Ovary (tissue), 9 donors: ENCODE data around the gene CFAP65. TPM values are rescaled to one million over a fixed set of nuclear protein-coding genes. Genes with fewer than 3 reads are reported as not detected.

ENCODE experiments used
- DNase-seq, 5 donors: peaks; one replicate each; pipeline ENCODE4 v3.0.0-alpha.2; 2019 to 2020
- H3K27ac ChIP-seq, 2 donors: fragments of 200-600 bp; one replicate each; pipeline versions ENCODE4 v1.5.1 to v1.8.0; 2019 to 2022
- H3K27me3 ChIP-seq: fragments of 200-600 bp; one replicate; pipeline ENCODE4 v1.8.0; 2022
- H3K36me3 ChIP-seq: fragments of 200-600 bp; sonication (generic); one replicate; pipeline ENCODE4 v1.5.1; 2019
- H3K4me1 ChIP-seq: one replicate; pipeline ENCODE4 v1.8.1; 2013; ENCODE audit warnings: mild to moderate bottlenecking, moderate library complexity; ENCODE audit not compliant: insufficient read depth
- H3K4me3 ChIP-seq: fragments of 200-600 bp; sonication (generic); one replicate; pipeline ENCODE4 v1.5.1; 2017
- H3K9me3 ChIP-seq, 2 donors: fragments of 200-600 bp in 1 of 2; sonication (generic) in 1 of 2; one replicate each; pipeline versions ENCODE4 v1.5.1 to v1.8.1; 2013 to 2019; ENCODE audit warnings: mild to moderate bottlenecking in 1 of 2, moderate library complexity in 1 of 2
- EP300 ChIP-seq: sonication (generic); formaldehyde crosslinking; IDR thresholded peaks from one replicate; pipeline ENCODE4 v1.6.1; 2017; ENCODE audit warnings: antibody characterized with exemption
- POLR2A ChIP-seq: fragments of 450-650 bp; IDR thresholded peaks from one replicate; pipeline ENCODE4 v1.6.1; 2017; ENCODE audit warnings: antibody characterized with exemption, mild to moderate bottlenecking, moderate library complexity
- WGBS, 3 donors: extraction: QIAGEN DNeasy Blood & Tissue Kit in 1 of 3; methylation state at CpG; one replicate each; pipeline versions ENCODE4 v1.1.5 to v1.1.7; 2013 to 2017; 5-methylcytosine and 5-hydroxymethylcytosine counted together
- intact Hi-C, 4 donors: fragments of 100-400 bp; cut with DNase I; formaldehyde crosslinking; loops; one replicate each; pipeline versions ENCODE4 v1.11.0 to v1.15.1; 2022 to 2023
- polyA plus RNA-seq, 2 donors: library from polyadenylated mRNA; stranded (reverse); fragments of 200-250 nt in 1 of 2; fragments of 350-450 nt in 1 of 2; fragmentation: Illumina TruSeq in 1 of 2; extraction: RNeasy Lipid Tissue Mini Kit (QIAGEN cat#74804) in 1 of 2; gene quantifications; one replicate each; pipeline ENCODE4 v1.2.3, GENCODE V29; 2013 to 2014
- total RNA-seq, 7 donors: library from RNA; depleted of rRNA in 2 of 7; stranded (reverse); fragments of >200 nt in 2 of 7; fragmentation: NEBNext Ultra II Directional in 3 of 7; extraction: Animal tissue kit (Norgen Biotek cat#: 25700) in 3 of 7; gene quantifications; one replicate each; pipeline versions ENCODE4 v1.1.0 to v1.2.4, GENCODE V29; 2016 to 2023
- TF ChIP-seq, protein P1 (sequence below), 3 donors: fragments of 450-650 bp in 2 of 3; fragments of 200-600 bp in 1 of 3; IDR thresholded peaks; one replicate each; pipeline versions ENCODE4 v1.5.1 to v1.8.0; 2016 to 2022; ENCODE audit warnings: antibody characterized with exemption in 3 of 3, mild to moderate bottlenecking in 1 of 3
- donor health status: DM: no; HTN: no; CAD: no; lungs with moderate emphysema.
- donor health status: DM: no; HTN: no; CAD: no.
- donor health status: Bipolar disorder and iron deficiency.
- donor health status: DM: yes; HTN: yes; CAD: no.
- donor health status: DM: no; HTN: no; CAD: no.
- donor health status: DM: yes; HTN: yes; CAD: no.

The CFAP65 gene
- total and polyA plus RNA-seq, 9 donors: 0.04 to 19.6 (median 0.90) TPM; not detected in 3

DNA sequence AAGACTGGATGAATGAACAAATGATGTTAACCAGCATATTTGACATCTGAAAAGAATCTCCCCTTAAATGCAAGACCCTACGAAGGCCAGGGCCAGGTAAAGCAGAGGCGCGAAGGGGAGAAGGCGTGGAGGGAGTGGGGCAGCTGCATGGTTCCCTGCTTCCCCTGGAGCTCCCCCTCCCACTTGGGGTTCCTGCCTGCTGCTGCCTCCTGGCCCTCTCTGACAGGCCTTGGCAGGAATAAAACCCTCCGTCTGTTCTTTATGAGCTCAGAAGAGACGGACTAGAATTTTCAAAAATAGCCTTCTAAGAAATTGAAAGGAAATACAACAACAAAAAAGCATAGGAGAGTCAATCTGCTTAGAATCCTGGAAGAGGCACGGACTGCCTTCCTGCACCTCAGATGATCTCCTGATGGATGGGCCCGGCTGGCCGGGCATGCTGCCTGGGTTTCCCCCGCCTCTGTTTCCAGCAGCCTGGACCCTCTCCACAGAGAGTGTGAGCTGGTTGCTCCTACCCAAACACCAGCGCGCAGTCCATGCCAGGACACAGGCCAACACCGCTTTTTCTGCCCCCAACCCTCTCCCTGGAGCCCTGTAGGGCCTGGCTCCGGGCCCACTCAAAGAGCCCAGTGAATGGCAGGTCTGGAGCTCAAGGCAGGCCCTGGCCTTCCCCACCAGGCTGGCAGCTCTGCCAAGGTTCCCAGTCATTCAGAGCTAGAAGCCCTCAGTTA, 23.9 kb downstream of the CFAP65 start:
- no peak overlapping the region for H3K4me3 ChIP-seq
- no peaks in the 10 kb centered on the region for H3K36me3 ChIP-seq
- no peaks in the 10 kb centered on the region for H3K9me3 ChIP-seq
- H3K27ac ChIP-seq: no peak overlapping the region
- intact Hi-C loops: no loop called here
- no peak for TF ChIP-seq EP300
- H3K27me3 ChIP-seq: no peaks in the 10 kb centered on the region
- WGBS, 3 donors: 60 to 67% (median 60%) methylated on average over 14 of the region's 14 CpGs
- no peak for DNase-seq
- no peaks in the 10 kb centered on the region for H3K4me1 ChIP-seq

DNA sequence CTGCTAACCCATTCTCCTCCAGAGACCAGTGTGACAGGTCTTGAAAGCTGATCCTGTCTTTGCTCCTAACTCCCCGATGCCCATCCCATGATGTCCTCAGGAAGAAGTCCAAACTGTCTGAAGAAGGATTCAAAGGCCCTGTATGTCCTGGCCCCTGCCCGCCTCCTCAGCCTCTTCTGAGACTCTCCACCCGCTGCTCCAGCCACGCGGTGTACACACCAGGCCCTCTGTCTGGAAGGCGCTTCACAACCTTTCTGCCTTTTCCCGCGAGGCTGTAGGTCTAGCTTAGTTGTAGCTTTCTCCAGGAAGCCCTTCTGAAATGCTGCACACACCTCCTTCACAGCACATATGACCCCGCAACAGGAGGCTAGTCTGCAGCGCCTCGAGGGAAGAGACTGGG, 24.6 kb downstream of the CFAP65 start:
- WGBS, 3 donors: 88 to 91% (median 89%) methylated on average over 11 of the region's 11 CpGs
- no peaks in the 10 kb centered on the region for H3K9me3 ChIP-seq
- TF ChIP-seq, protein P1, sequence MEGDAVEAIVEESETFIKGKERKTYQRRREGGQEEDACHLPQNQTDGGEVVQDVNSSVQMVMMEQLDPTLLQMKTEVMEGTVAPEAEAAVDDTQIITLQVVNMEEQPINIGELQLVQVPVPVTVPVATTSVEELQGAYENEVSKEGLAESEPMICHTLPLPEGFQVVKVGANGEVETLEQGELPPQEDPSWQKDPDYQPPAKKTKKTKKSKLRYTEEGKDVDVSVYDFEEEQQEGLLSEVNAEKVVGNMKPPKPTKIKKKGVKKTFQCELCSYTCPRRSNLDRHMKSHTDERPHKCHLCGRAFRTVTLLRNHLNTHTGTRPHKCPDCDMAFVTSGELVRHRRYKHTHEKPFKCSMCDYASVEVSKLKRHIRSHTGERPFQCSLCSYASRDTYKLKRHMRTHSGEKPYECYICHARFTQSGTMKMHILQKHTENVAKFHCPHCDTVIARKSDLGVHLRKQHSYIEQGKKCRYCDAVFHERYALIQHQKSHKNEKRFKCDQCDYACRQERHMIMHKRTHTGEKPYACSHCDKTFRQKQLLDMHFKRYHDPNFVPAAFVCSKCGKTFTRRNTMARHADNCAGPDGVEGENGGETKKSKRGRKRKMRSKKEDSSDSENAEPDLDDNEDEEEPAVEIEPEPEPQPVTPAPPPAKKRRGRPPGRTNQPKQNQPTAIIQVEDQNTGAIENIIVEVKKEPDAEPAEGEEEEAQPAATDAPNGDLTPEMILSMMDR (IDR thresholded peaks at IDR 0.05): no peak
- no peak for TF ChIP-seq POLR2A
- no peak for TF ChIP-seq EP300
- no peaks in the 10 kb centered on the region for H3K4me1 ChIP-seq
- no peak for DNase-seq
- H3K4me3 ChIP-seq: no peak overlapping the region
- no peaks in the 10 kb centered on the region for H3K36me3 ChIP-seq
- intact Hi-C loops: no loop called here
- no peaks in the 10 kb centered on the region for H3K27me3 ChIP-seq
- H3K27ac ChIP-seq: no peak overlapping the region

DNA sequence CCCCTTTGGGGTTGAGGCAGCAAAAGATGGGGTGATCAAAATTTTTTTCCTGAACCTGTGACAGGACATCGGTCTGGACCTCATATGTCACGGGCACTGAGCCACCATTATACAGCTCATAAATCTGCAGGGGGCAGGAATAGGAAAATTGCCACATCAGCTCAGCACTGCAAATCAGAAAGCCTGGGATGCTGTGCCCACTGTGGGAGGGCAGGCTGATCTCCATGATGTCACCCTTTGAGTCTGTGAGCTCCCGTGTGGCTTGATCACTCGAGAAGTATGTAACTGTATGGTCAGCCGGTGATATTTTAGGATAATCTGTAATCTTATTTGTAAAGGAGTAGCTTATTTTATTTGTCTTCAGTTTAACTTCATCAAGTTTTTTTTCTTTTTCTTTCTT, 30.4 kb downstream of the CFAP65 start:
- TF ChIP-seq, protein P1 (IDR thresholded peaks at IDR 0.05): no peak
- TF ChIP-seq EP300 (no peak), POLR2A (no peak)
- WGBS, 3 donors: 66 to 81% (median 69%) methylated on average over 5 of the region's 5 CpGs
- no peaks in the 10 kb centered on the region for H3K36me3 ChIP-seq
- DNase-seq: no peak
- no peak overlapping the region for H3K4me3 ChIP-seq
- H3K9me3 ChIP-seq: no peaks in the 10 kb centered on the region
- H3K4me1 ChIP-seq: no peaks in the 10 kb centered on the region
- H3K27me3 ChIP-seq: no peaks in the 10 kb centered on the region
- intact Hi-C loops: no loop called here
- no peak overlapping the region for H3K27ac ChIP-seq

DNA sequence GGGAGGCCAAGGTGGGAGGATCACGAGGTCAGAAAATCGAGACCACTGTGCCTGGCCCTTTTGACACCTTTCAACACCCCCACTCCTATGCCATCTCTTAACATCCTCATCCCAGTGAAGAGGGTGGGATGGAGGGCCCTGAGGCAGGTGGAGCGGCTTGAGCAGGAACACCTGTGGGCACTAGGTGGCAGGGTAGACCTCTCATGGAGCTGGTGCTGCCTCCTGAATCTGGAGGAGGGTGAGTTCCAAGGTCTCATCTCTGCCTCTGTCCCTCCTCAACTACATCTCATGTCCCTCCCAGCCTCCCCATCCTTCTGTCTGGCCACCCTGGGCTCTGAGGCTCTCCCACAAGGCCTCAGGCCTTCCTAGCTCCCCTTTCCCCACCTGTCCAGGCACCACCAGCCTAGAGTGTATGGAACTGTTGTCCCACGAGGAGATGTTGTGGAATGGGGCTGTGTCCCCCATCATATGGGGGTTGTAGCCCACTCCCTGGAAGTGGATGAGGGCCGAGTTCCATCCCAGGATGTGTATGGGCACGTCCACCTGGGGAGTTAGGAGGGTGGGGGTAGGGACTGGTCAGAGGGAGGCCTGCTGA, 31.1 kb downstream of the CFAP65 start:
- intact Hi-C loops: no loop called here
- H3K36me3 ChIP-seq: no peaks in the 10 kb centered on the region
- no peaks in the 10 kb centered on the region for H3K27me3 ChIP-seq
- no peak for DNase-seq
- H3K4me1 ChIP-seq: no peaks in the 10 kb centered on the region
- H3K4me3 ChIP-seq: no peak overlapping the region
- no peaks in the 10 kb centered on the region for H3K9me3 ChIP-seq
- no peak overlapping the region for H3K27ac ChIP-seq
- TF ChIP-seq EP300 (no peak), POLR2A (no peak)
- TF ChIP-seq, protein P1 (IDR thresholded peaks at IDR 0.05): no peak
- WGBS, 3 donors: 39 to 51% (median 43%) methylated on average over 6 of the region's 6 CpGs

DNA sequence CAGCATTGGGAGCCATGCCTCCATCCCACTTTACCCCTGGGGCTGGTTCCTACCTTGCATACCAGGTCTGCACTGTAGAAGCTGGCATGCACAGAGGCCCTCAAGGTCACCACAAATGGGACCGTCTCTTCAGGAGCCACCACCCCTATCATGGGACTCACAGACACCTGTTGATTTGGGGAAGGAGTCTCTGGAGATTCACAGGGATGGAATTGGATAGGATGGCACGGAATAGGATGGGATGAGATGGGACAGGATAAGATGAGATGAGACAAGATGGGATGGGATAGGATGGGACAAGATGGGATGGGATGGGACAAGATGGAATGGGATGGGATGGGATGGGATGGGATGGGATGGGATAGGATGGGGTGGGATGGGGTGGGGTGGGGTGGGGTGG, 32.0 kb downstream of the CFAP65 start:
- no peaks in the 10 kb centered on the region for H3K36me3 ChIP-seq
- no peak for DNase-seq
- no peaks in the 10 kb centered on the region for H3K9me3 ChIP-seq
- WGBS, 3 donors: 56 to 59% (median 56%) methylated on average over 2 of the region's 2 CpGs
- H3K27me3 ChIP-seq: no peaks in the 10 kb centered on the region
- TF ChIP-seq POLR2A (no peak), EP300 (no peak)
- TF ChIP-seq, protein P1 (IDR thresholded peaks at IDR 0.05): no peak
- H3K4me3 ChIP-seq: no peak overlapping the region
- no peak overlapping the region for H3K27ac ChIP-seq
- intact Hi-C loops: no loop called here
- no peaks in the 10 kb centered on the region for H3K4me1 ChIP-seq
